DMS153 treated with DMSO at 0.1 percent for 48 hours (cell line): Measurements from ENCODE around the gene VPREB1.
A peak's percentile ranks its signal among the peaks of the same experiment; 100 is the strongest.
"Not testable (repeated sequence)": the region's sequence is repeated elsewhere in the genome, so short reads cannot be mapped to it uniquely, and the experiment has no call there.

Experiments
- DNase-seq: peaks from one replicate; lab custom pipeline; 2025; ENCODE audit not compliant: unreplicated experiment; lab: John Stamatoyannopoulos, UW

VPREB1 gene

GRCh38 chr22:22244316-22245250 is at the start of gene VPREB1:
Gene VPREB1 (plus strand): TSS chr22:22244786. CDS start chr22:22244814, 28 bp downstream.
- DNase-seq, result no peak

DNA sequence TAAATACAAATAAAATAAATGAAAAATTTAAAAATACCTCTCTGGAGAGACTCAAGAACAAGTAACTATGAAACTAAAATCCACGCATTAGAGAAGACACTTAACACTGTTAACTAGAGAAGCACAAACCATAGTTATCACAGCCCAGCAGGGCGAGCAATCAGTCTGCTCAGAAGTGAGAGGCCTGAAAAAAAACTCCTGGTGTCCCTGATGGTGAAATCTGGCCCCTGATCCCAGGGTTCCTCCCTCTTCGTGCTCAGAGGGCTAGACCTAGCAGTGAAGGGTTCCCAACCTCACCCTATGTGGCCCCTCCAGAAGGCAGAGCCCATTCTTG is 49.7 kb upstream of the VPREB1 start:
- no peak for DNase-seq

GRCh38 chr22:22195265-22196017 is 49.1 kb upstream of the VPREB1 start:
- DNase-seq, result peak; percentile 73

- DNase-seq, result no peak
Measured at GRCh38 chr22:22196018-22196533, 48.5 kb upstream of the VPREB1 start.

DNA sequence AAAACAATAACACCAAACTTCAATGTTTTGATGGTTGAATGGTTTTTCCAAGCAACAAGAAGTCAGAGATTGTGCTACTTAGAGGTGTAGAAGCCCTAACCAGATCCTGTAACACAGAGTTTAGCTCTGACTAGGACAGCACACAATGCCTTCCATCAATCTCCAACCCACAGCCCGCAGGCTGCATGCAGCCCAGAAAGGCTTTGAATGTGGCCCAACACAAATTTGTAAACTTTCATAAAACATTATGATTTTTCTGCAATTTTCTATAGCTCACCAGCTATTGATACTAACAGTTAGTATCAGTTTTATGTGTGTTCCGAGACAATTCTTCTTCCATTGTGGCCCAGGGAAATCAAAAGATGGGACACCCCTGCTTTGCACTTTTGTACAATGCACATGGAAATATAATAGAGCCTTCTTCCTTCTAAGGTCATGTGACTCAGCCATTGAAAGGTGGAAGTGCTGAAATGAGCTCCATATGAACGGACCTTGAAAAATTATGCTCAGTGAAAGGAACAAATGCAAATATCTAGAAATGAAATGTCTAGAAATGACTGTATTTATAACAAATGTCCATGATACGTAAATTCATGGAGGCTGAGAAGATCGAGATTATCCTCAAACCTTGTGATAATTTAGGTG is 47.6 kb upstream of the VPREB1 start:
- DNase-seq, result no peak

GRCh38 chr22:22197993-22198402 is 46.6 kb upstream of the VPREB1 start:
- no peak for DNase-seq

DNA sequence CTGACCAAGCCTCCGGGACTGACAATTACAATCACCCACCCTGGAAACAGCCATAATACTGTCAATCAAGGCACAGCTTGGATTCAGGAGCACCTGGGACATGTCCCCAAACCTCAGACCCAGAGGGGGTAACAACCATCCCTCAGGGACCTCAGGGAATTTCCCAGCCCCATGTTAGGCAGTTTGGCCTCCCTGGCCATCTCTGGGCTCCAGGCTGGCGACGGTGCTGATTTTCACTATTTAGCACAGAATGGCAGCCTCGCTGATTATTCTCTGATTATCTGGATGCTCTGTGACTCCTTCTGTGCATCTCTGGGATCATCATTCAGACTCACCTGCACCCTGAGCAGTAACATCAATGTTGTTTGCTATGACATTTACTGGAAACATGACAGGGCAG is 45.8 kb upstream of the VPREB1 start:
- DNase-seq, result no peak

DNA sequence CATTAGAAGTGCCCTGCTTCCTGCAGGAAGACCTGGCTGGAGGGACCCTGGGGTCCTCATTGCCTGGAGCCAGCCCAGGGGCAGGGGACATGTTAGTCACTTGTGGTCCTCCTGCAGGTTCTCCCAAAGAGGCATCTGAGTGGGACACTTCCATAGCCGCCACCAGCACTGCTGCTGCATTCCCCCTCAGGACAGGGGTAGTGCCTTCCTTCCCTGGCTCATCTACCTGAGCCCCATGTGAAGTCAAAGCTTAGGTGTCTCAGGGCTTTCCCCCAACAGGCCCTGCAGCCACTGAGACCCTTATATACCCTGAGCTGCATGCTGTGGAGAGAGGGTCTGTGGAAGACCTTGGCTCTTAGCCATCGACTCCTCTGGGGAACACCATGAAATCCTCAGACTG is 45.0 kb upstream of the VPREB1 start:
- DNase-seq, result no peak

DNA sequence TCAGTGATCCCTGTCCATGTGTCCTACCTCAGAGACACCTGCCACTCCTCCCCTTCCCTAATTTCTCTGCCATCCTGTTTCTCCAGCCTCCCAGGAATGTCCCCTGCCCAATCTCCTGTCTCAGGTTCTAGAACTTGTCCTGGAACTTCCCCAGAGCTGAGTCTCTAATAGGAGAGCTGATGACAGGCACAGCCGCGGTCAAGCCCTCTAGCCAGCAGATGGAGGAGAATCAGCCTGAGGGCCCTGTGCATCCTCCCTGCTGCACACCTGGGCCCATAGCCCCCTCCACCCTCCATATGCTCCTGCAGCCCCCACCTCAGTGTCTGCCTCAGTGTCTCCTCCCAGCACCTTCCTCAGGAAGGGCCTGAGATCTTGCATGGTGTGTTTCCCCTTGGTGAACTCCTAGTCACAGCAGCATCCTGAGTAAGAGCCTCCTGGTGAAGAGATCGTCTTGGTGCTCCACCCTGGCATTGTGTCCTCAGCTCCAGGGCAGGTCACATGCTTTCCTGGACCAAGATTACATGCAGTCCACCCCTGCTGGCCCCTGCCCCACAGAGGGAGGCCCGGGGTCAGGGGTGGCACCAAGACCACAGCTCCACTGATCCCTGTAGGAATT is 43.9 kb upstream of the VPREB1 start:
- DNase-seq, result no peak

DNA sequence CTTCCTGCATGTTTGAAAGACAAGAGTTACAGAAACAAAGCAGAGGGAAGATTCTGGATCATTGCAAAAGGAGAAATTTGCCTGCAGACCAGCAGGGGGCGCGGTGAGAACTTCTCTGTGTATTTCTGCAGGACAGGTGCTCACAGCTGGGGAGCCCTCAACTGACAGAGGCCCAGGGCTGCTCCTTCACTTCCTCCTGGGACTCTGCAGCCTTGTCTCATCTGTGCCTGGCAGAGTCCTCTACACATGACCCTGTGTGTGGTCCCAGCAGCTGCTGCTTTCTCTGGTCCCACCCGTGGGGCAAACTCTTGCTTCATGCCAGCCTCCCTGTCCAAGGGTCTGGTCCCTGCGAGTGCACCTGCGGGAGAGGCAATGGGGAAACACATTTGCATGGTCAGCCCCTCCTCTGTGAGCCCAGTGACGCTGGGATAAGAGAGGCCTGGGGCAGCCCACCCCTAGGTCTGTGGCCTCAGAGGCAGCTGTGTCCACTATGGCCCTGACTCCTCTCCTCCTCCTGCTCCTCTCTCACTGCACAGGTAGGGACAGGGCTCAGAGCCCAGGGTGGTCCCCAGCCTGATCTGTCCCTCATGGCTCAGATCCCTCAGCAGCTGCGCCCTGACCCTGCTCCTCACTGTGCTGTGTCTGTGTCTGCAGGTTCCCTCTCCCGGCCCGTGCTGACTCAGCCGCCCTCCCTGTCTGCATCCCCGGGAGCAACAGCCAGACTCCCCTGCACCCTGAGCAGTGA is 43.2 kb upstream of the VPREB1 start:
- no peak for DNase-seq

- DNase-seq, result no peak
Measured at GRCh38 chr22:22201930-22202343, 42.6 kb upstream of the VPREB1 start.

GRCh38 chr22:22203048-22203971 is 41.3 kb upstream of the VPREB1 start:
- no peak for DNase-seq

GRCh38 chr22:22207845-22208564 is 36.6 kb upstream of the VPREB1 start:
- DNase-seq, result peak; percentile 46

DNA sequence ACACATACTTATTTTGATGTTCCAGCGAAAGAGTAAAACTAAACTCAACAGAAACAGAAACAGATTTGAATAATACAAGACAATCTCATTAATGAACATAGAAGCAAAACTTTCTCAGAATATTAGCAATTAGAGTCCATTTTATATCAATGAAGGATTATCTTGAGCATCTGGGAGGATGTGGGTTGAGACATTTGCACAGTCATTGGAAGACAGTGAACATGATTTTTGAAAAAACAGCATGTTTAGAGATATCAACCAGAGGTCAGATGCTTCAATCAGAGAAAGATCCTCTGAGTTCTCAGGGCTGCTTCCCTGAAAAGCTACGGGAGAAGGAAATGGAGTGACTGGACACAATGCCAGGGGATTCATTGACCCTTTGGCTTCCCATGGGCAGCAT is 35.9 kb upstream of the VPREB1 start:
- DNase-seq, result no peak

DNA sequence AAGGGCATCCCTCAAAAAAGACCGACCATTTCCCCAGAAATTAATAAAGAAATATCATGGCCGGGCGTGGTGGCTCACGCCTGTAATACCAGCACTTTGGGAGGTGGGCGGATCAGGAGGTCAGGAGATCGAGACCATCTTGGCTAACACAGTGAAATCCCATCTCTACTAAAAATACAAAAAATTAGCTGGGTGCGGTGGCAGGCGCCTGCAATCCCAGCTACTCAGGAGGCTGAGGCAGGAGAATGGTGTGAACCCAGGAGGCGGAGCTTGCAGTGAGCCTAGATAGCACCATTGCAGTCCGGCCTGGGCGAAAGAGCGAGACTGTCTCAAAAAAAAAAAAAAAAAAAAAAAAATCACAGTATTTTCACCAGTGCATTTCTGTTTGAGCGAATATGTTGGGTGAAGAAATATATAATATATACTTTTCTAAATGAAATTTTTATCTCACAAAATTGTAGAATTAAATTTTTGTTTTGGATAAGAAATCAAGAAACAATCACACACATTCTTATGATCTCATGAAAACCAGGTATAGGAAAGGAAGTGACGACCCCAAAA is 35.4 kb upstream of the VPREB1 start:
- DNase-seq, result not testable (repeated sequence)

- no peak for DNase-seq
Measured at GRCh38 chr22:22210375-22210774, 34.2 kb upstream of the VPREB1 start.

GRCh38 chr22:22210889-22211833 is 33.4 kb upstream of the VPREB1 start:
- DNase-seq, result no peak
